Measurements from ENCODE around the gene ADH6. TPM values are rescaled to one million over a fixed set of nuclear protein-coding genes. Genes with fewer than 3 reads are reported as not detected.
"Not testable (repeated sequence)": the region's sequence is repeated elsewhere in the genome, so short reads cannot be mapped to it uniquely, and the experiment has no call there.

Gene ADH6
- total and polyA plus RNA-seq, 3 donors from 2014 or later = 0.16 to 0.62 (median 0.42) TPM

DNA sequence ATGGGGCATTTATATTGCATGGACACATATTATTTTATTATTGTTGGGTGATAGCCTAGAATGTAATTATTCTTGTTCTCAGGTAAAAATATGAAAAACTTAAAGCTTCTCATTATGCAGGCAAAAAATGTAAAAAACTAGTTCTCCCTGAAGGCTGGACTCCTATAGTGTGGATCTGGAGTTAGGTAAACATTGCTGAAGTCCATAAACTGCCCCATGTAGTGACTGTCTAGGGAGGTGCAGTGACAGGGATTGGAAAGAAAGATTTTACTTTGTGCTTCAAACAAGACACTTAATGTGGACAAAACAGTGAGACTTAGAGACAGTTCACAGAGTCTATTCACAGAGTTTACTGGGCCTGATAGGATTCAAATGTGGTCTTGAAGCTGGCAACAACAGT, 17.0 kb downstream of the ADH6 start:
- Histone ChIP-seq H3K36me3 (ENCODE audit: low read depth, missing control alignments) (no peaks in the 10 kb centered on the region), H3K27me3 (no peaks in the 10 kb centered on the region), H3K4me1 (peaks cover 5% of the 10 kb centered on the region), H3K9me3 (no peaks in the 10 kb centered on the region), H3K4me3 (no peak overlapping the region), H3K27ac (peak overlapping the region in 1 of 2 donors; percentile 59)
- DNase-seq = no peak
- TF ChIP-seq, protein P1, sequence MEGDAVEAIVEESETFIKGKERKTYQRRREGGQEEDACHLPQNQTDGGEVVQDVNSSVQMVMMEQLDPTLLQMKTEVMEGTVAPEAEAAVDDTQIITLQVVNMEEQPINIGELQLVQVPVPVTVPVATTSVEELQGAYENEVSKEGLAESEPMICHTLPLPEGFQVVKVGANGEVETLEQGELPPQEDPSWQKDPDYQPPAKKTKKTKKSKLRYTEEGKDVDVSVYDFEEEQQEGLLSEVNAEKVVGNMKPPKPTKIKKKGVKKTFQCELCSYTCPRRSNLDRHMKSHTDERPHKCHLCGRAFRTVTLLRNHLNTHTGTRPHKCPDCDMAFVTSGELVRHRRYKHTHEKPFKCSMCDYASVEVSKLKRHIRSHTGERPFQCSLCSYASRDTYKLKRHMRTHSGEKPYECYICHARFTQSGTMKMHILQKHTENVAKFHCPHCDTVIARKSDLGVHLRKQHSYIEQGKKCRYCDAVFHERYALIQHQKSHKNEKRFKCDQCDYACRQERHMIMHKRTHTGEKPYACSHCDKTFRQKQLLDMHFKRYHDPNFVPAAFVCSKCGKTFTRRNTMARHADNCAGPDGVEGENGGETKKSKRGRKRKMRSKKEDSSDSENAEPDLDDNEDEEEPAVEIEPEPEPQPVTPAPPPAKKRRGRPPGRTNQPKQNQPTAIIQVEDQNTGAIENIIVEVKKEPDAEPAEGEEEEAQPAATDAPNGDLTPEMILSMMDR (IDR thresholded peaks at IDR 0.05) = peak in 1 of 3 experiments; percentile 1
- TF ChIP-seq POLR2A (IDR thresholded peaks at IDR 0.05) = no peak
- intact Hi-C loops (cut with DNase I; ENCODE audit: low total_unique reads) = loop anchor here (10.0 kb wide), 1 partner anchor 203 kb away; no protein-coding TSS in a partner anchor

DNA sequence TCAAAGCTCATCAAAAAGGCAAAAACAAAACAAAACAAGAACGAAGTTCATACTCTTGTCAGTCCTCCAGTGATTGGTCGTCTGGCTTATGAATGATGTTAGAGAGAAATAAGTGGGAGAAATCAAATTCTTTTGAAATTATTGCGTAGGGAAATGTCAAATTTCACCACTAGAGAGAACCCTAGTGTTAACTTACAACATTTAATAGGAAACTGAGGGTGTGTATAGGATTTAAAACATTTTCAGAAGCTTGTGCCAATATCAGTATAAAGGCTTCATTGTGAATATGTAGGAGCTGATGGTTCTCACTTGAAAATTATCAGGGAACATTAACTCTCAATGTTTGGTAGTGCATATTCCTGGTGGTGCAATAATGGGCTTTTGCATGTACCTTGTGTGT, 17.4 kb downstream of the ADH6 start:
- TF ChIP-seq, protein P1 (IDR thresholded peaks at IDR 0.05) = peak in 2 of 3 experiments; percentile 29 to 40
- TF ChIP-seq POLR2A (IDR thresholded peaks at IDR 0.05) = no peak
- peaks cover 5% of the 10 kb centered on the region for H3K4me1 ChIP-seq
- H3K9me3 ChIP-seq = no peaks in the 10 kb centered on the region
- peak overlapping the region in 1 of 2 donors; percentile 59 for H3K27ac ChIP-seq
- no peaks in the 10 kb centered on the region for H3K27me3 ChIP-seq
- intact Hi-C loops (cut with DNase I; ENCODE audit: low total_unique reads) = loop anchor here (10.0 kb wide), 1 partner anchor 203 kb away; no protein-coding TSS in a partner anchor
- no peak for DNase-seq
- no peaks in the 10 kb centered on the region for H3K36me3 ChIP-seq (ENCODE audit: low read depth, missing control alignments)
- H3K4me3 ChIP-seq = no peak overlapping the region
- WGBS, 2 donors = 53 to 57% methylated on average over 3 of the region's 3 CpGs

DNA sequence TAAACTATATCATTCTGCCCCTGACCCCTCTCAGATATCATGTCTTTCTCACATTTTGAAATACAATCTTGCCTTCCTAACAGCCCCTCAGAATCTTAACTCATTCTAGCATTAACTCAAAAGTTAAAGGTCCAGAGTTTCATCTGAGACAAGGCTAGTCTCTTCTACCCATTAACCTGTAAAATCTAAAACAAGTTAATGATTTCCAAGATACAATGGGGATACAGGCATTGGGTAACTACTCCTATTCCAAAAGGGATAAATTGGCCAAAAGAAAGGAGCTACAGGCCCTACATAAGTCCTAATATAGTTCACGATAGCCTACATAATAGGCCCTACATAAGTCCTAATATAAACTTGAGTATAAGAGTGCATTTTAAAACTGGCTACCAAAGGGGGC, 18.9 kb downstream of the ADH6 start:
- H3K36me3 ChIP-seq (ENCODE audit: low read depth, missing control alignments) = no peaks in the 10 kb centered on the region
- no peak overlapping the region for H3K27ac ChIP-seq
- H3K9me3 ChIP-seq = no peaks in the 10 kb centered on the region
- H3K4me1 ChIP-seq = no peaks in the 10 kb centered on the region
- DNase-seq = no peak
- no peak overlapping the region for H3K4me3 ChIP-seq
- intact Hi-C loops (cut with DNase I; ENCODE audit: low total_unique reads) = loop anchor here (10.0 kb wide), 1 partner anchor 205 kb away; no protein-coding TSS in a partner anchor
- H3K27me3 ChIP-seq = no peaks in the 10 kb centered on the region
- 96 to 100% methylated on average over 1 of the region's 1 CpG for WGBS, 2 donors
- no peak for TF ChIP-seq POLR2A (IDR thresholded peaks at IDR 0.05)
- TF ChIP-seq, protein P1 (IDR thresholded peaks at IDR 0.05) = no peak

DNA sequence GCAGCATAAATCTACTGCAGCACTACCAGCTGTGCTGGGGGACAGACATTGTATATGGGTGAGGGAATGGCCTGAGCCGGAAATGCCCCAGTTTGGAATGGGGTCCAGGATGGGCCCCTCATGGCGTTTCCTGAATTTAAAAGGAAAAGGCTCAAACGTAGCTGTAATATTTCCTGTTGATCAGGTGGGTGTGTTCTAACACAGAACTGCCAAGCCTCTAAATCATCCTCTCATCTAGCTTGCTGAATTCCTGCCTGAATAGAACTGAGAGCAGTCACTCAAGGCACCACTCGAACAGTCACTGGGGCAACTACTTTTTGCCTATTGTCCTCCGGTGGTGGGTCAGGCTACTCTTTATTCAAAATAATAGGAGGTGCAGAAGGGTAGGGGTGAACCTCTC, 28.7 kb downstream of the ADH6 start:
- Histone ChIP-seq H3K27ac (no peak overlapping the region), H3K4me1 (no peaks in the 10 kb centered on the region), H3K36me3 (ENCODE audit: low read depth, missing control alignments) (no peaks in the 10 kb centered on the region), H3K27me3 (no peaks in the 10 kb centered on the region), H3K9me3 (no peaks in the 10 kb centered on the region), H3K4me3 (no peak overlapping the region)
- 82 to 86% methylated on average over 5 of the region's 5 CpGs for WGBS, 2 donors
- TF ChIP-seq, protein P1 (IDR thresholded peaks at IDR 0.05) = no peak
- TF ChIP-seq POLR2A (IDR thresholded peaks at IDR 0.05) = no peak
- intact Hi-C loops (cut with DNase I; ENCODE audit: low total_unique reads) = no loop called here
- DNase-seq = no peak

DNA sequence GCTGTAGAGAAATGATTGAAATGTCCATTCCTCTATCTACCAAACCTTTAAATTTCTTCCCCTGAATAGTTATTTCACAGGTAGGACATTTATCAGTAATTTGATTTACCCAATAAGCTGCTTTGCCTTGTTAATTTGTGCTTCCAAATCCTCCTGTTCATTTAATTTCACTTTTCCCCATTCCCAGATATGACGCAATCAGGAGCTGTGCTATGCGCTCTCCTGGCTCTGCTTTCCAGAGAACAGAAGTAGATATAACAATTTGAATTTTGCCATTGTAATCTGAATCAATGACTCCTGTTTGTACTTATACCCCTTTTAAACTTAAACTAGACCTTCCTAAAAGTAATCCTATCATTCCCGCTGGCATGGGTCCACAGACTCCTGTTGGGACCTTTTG, 29.1 kb downstream of the ADH6 start:
- H3K4me1 ChIP-seq; H3K27ac ChIP-seq; intact Hi-C loops (cut with DNase I; ENCODE audit: low total_unique reads); H3K36me3 ChIP-seq (ENCODE audit: low read depth, missing control alignments); H3K27me3 ChIP-seq; DNase-seq; H3K4me3 ChIP-seq; H3K9me3 ChIP-seq: not testable (repeated sequence)
- WGBS, 2 donors = 90 to 96% methylated on average over 3 of the region's 3 CpGs

Data from testis (tissue), 3 donors.